Fibroblast of mammary gland (primary cell): ENCODE data around the gene SEL1L2.
"Not testable (repeated sequence)": the region's sequence is repeated elsewhere in the genome, so short reads cannot be mapped to it uniquely, and the experiment has no call there.

ENCODE experiments used
- DNase-seq: peaks from one replicate; pipeline ENCODE4 v3.0.0-alpha.2; 2010; ENCODE audit warnings: low read depth
- H3K4me3 ChIP-seq: 2 replicates; pipeline ENCODE4 v1.5.1; 2011; ENCODE audit warnings: low read depth, mild to moderate bottlenecking, low read length, moderate library complexity; ENCODE audit not compliant: control insufficient read depth
- CTCF ChIP-seq: conservative IDR thresholded peaks from 2 replicates; pipeline ENCODE4 v1.5.1; 2011; ENCODE audit warnings: low read depth, low read length, inconsistent platforms; ENCODE audit not compliant: control insufficient read depth, insufficient read depth

SEL1L2 gene

GRCh38 chr20:14005996-14006395 is 15.6 kb upstream of the SEL1L2 start:
- no peak for DNase-seq
- no peak overlapping the region for H3K4me3 ChIP-seq
- TF ChIP-seq CTCF, result no peak

- TF ChIP-seq CTCF, result no peak
- no peak for DNase-seq
- no peak overlapping the region for H3K4me3 ChIP-seq
Observed at GRCh38 chr20:14000917-14001316, 10.5 kb upstream of the SEL1L2 start.

GRCh38 chr20:13996265-13996664 is 5.9 kb upstream of the SEL1L2 start:
- no peak for DNase-seq
- peak overlapping the region; percentile 57 for H3K4me3 ChIP-seq
- TF ChIP-seq CTCF, result no peak

GRCh38 chr20:13995841-13996240 is 5.4 kb upstream of the SEL1L2 start:
- H3K4me3 ChIP-seq, result peak overlapping the region; percentile 57
- no peak for TF ChIP-seq CTCF
- no peak for DNase-seq

GRCh38 chr20:13995086-13995665 is 4.8 kb upstream of the SEL1L2 start, which contains the start of gene MACROD2:
MACROD2 (plus strand) TSS chr20:13995516.
- DNase-seq, result peak; percentile 84
- no peak for TF ChIP-seq CTCF
- peak within 1 kb of the TSS; percentile 57 for H3K4me3 ChIP-seq

GRCh38 chr20:13991955-13992354 is 1.5 kb upstream of the SEL1L2 start:
- not testable (repeated sequence) for H3K4me3 ChIP-seq, DNase-seq

- TF ChIP-seq CTCF, result no peak
- no peak for DNase-seq
- H3K4me3 ChIP-seq, result no peak overlapping the region
Observed at GRCh38 chr20:13991311-13991710, 897 bp upstream of the SEL1L2 start.
